ENCODE data around the gene TPST2.

The TPST2 gene

DNA sequence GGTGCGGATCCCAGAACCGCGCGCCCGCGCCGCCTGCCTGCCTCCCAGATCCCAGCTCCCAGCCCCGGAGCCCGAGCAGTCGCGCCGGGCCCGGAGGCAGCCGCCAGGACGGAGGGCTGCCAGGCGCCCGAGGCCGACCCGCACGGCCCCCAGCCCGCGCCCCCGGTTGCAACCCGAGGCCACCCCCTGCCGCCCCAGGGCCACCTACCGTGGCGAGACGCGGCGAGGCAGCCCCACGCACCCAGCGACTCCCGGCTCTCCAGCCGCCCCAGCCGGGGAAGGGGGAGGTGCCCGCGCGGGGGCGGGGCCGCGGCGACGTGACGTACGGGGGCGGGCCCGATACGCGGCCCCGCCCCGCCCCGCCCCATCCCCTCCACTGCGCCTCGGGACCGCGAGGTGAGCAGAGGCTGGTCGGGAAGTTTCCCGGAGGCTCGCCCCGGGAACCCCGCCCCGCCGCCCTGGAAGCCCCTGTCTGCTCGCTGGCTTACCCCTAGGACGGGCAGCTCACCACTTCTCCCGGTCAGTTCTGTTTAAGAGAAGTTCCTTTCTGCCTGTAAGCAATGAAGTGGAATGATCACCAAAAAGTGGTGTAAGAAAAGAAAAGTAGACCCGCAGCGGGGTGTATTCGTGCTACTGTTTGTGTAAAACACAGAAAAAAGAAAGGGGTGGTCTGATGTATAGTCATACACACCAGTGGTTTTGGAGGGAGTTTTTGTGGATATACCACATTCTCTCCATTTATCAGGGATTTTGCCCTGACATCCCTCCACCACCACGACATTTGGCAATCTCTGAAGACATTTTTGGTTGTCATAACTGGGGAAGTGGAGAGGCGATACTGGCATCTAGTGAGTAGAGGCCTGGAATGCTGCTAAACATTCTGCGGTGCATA, at the start of gene TPST2:
TPST2 (minus strand) TSS at position 288 of the 892 bp plus-strand sequence. CDS start 48,502 bp downstream, outside the sequence.
- no peaks in the 10 kb centered on the region for H3K27me3 ChIP-seq (ENCODE audit: insufficient read depth, low read depth)
- no peak for TF ChIP-seq CTCF (conservative IDR thresholded peaks at IDR 0.05; ENCODE audit: low read depth, low read length)
- H3K27ac ChIP-seq: peak within 1 kb of the TSS; percentile 72
- H3K4me1 ChIP-seq (ENCODE audit: low read depth, poor library complexity, severe bottlenecking): peaks cover 61% of the 10 kb centered on the region
- peak within 1 kb of the TSS; percentile 70 for H3K9ac ChIP-seq
- no peak within 1 kb of the TSS for H3K4me3 ChIP-seq (IDR thresholded peaks at IDR 0.05; ENCODE audit: insufficient read depth, low read depth, low read length)
- H3K79me2 ChIP-seq (ENCODE audit: insufficient read depth, low read depth): peaks cover 48% of the 10 kb centered on the region
- peak within 1 kb of the TSS; percentile 81 for H3K4me2 ChIP-seq
- H2AFZ ChIP-seq (ENCODE audit: low read depth): 0 out of 2 replicates have a peak within 1 kb of the TSS, but pooled peaks have one; percentile 48
- H4K20me1 ChIP-seq (ENCODE audit: insufficient read depth): no peaks in the 10 kb centered on the region; the same call in 1 of the 2 replicates
- no peaks in the 10 kb centered on the region for H3K36me3 ChIP-seq (ENCODE audit: insufficient read depth)

DNA sequence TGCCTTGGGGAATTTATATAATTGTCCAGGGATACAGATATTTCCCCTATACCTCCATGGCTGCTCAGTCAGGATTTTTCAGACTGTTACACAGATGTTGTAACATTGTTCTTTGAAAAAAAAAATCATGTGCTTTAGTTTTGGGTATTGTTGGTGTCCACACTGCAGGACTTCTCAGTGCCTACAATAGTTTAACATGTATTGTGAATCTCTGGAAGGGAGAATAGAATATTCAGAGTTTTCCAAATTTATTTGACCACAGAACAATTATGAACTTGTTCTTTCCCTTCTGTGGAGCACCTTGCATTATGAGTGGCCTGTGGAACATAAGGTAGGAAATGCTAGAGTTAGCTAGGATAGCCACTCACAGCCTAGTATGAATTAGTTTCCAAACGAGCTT, 46.4 kb upstream of the TPST2 start:
- Histone ChIP-seq H3K27ac (no peak overlapping the region; the same call in 1 of the 2 replicates), H3K4me2 (no peak overlapping the region), H3K9ac (no peak overlapping the region), H3K4me3 (IDR thresholded peaks at IDR 0.05; ENCODE audit: insufficient read depth, low read depth, low read length) (no peak overlapping the region), H3K79me2 (ENCODE audit: insufficient read depth, low read depth) (no peaks in the 10 kb centered on the region), H4K20me1 (ENCODE audit: insufficient read depth) (no peaks in the 10 kb centered on the region), H2AFZ (ENCODE audit: low read depth) (no peak overlapping the region), H3K27me3 (ENCODE audit: insufficient read depth, low read depth) (no peaks in the 10 kb centered on the region), H3K4me1 (ENCODE audit: low read depth, poor library complexity, severe bottlenecking) (peaks cover 16% of the 10 kb centered on the region), H3K36me3 (ENCODE audit: insufficient read depth) (no peaks in the 10 kb centered on the region)
- no peak for TF ChIP-seq CTCF (conservative IDR thresholded peaks at IDR 0.05; ENCODE audit: low read depth, low read length)

GRCh38 chr22:26635117-26635516, 45.2 kb upstream of the TPST2 start:
- H3K4me1 ChIP-seq (ENCODE audit: low read depth, poor library complexity, severe bottlenecking): peaks cover 11% of the 10 kb centered on the region

GRCh38 chr22:26634189-26634588, 44.3 kb upstream of the TPST2 start:
- H3K4me3 ChIP-seq (IDR thresholded peaks at IDR 0.05; ENCODE audit: insufficient read depth, low read depth, low read length): no peak overlapping the region
- no peak for TF ChIP-seq CTCF (conservative IDR thresholded peaks at IDR 0.05; ENCODE audit: low read depth, low read length)

More at GRCh38 chr22:26635117-26635516, 45.2 kb upstream of the TPST2 start:
- TF ChIP-seq CTCF (conservative IDR thresholded peaks at IDR 0.05; ENCODE audit: low read depth, low read length): no peak
- no peak overlapping the region for H3K4me2 ChIP-seq
- H2AFZ ChIP-seq (ENCODE audit: low read depth): no peak overlapping the region
- H3K27ac ChIP-seq: no peak overlapping the region
- no peak overlapping the region for H3K4me3 ChIP-seq (IDR thresholded peaks at IDR 0.05; ENCODE audit: insufficient read depth, low read depth, low read length)
- no peaks in the 10 kb centered on the region for H3K36me3 ChIP-seq (ENCODE audit: insufficient read depth)
- H3K79me2 ChIP-seq (ENCODE audit: insufficient read depth, low read depth): no peaks in the 10 kb centered on the region
- H3K9ac ChIP-seq: no peak overlapping the region
- H3K27me3 ChIP-seq (ENCODE audit: insufficient read depth, low read depth): no peaks in the 10 kb centered on the region
- no peaks in the 10 kb centered on the region for H4K20me1 ChIP-seq (ENCODE audit: insufficient read depth)

More at GRCh38 chr22:26634189-26634588, 44.3 kb upstream of the TPST2 start:
- no peak overlapping the region for H2AFZ ChIP-seq (ENCODE audit: low read depth)
- no peaks in the 10 kb centered on the region for H4K20me1 ChIP-seq (ENCODE audit: insufficient read depth)
- no peak overlapping the region for H3K27ac ChIP-seq
- no peaks in the 10 kb centered on the region for H3K36me3 ChIP-seq (ENCODE audit: insufficient read depth)
- no peaks in the 10 kb centered on the region for H3K79me2 ChIP-seq (ENCODE audit: insufficient read depth, low read depth)
- no peak overlapping the region for H3K4me2 ChIP-seq
- H3K27me3 ChIP-seq (ENCODE audit: insufficient read depth, low read depth): no peaks in the 10 kb centered on the region
- no peak overlapping the region for H3K9ac ChIP-seq
- peaks cover 9% of the 10 kb centered on the region for H3K4me1 ChIP-seq (ENCODE audit: low read depth, poor library complexity, severe bottlenecking)
